GM18508 (cell line): Measurements from ENCODE around the gene STOML2.

ENCODE experiments used
- ATAC-seq: cut with Tn5 transposase; IDR thresholded peaks from one replicate; pipeline ENCODE4 v1.9.1; 2021; ENCODE audit warnings: moderate number of reproducible peaks; ENCODE audit not compliant: insufficient read depth, unreplicated experiment

Gene STOML2

DNA sequence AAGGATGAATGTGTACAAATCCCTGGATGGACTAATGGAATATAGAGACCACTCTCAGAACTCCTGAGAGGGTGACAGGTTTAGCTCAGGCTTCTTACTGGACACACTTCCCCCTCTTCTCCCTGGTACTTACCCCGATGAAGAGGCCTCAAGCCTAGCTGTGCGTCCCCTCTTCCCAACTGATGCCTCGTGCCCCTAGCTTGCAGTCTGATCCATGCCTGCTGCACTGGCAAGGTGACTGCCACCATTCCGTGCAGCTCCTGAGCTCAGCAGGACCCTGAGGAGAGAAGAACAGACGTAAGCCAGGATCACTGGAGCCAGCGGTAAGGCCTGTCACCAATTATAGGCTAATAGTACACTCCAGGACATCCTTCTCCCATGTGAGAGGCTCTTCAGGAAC is 5.5 kb upstream of the STOML2 start:
- no peak for ATAC-seq

DNA sequence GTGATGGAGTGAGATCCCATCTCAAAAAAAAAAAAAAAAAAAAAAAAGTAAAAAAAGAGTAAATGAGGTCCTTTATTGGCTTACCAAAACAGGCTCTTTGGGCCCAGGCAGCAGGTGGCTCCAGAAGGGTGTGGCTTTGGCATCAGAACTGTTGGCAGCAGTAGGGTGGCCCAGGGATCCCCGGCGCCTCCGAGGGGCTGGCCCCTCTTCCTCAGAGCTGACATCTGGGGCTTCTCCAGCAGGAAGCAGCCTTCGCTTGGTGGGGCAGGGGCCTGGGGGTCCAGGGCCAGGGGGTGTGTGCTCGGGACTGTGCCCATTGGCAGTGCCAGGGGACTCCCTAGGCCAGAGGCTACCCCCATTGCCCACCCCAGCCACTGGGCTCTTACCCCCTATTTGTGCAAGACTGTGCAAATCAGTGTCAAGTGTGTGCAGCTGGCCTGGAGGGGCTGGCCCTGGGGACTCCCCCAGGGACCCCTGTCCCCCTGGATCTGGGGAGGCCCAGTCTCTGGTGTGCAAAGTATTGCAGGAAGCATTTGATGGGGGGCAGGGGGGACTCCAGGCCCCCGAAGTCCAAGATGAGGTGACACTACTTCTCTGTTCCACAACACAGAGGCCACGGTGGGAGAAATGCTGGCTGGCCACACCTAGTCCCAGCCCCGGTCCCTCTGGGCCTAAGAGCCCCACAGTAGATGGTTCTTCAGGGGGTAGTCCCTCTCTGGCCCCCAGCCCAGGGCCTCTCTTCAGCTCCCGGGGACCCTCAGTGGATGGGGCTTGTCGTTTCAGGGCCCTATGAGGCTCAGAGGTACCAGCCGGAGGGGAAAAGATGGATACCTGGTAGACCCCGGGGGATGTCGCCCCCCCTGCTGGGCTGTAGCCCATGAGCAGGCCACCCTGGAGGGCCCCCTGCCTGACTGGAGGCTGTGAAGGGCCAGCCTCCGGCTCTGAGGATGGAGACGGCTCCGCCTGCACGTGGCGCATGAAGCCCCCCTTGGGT is 4.7 kb upstream of the STOML2 start:
- no peak for ATAC-seq

GRCh38 chr9:35106343-35106730 is 3.4 kb upstream of the STOML2 start:
- ATAC-seq = no peak

- no peak for ATAC-seq
Observed at GRCh38 chr9:35105571-35106342, 2.8 kb upstream of the STOML2 start.

- ATAC-seq = no peak
Observed at GRCh38 chr9:35105126-35105525, 2.2 kb upstream of the STOML2 start.

DNA sequence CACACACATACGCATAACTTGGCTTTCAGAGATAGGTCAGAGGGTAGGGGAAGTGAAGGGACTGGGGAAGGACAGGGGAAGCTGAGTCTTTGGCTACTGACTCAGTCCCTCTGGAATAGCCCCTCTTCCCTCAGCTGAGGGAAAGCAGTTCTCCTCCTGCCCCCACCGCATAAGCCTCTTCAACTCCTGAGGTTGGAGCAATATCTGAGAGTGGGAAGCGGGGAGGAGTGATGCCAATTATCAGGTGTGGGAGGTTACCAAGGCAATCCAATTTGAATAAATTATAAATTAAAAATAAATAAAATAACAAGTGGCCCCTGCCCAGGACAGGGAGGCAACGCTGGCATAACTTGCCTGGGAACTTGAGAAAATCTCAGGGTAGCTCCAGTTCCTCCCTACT is 1.7 kb upstream of the STOML2 start:
- no peak for ATAC-seq

DNA sequence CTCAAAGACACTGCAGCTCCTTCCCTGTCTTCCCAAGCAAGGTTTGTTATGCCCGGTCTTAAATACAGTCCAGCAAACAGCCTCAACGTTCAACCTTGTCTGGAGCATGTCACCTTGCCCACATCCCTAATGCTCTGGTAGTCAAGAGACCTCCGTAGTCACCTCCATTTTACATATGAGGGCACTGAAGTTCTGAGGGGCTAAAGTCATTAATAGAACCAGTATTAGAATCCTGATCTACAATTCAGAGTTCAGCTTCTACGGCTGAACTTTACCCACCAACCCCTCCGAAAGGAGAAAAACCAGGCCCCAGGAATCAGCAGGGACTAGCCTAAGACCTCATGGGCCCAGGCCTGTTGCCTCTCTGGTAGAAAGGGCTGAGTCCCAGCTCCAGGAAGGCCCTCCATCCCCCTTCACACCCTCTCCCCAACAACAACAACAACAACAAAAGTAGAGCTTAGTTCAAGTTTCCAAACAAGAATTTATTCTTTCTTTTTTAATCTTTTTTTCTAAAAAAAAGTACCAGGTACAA is 795 bp upstream of the STOML2 start:
- no peak for ATAC-seq

DNA sequence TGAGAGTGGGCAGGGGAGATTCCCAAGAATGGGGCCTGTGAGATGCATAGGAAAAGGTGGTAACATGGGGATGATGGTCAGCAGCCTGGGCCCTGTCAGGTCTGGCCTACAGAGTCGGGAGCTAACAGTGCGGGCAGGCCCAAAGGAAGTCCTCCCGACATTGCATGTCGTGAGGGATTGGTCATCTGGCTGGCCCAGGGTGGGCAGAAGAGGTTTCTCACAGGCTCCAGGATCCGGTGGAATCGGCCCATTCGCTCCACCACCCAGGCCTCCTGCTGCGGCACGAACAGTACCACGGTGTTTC is 514 bp downstream of the STOML2 start:
- ATAC-seq = no peak

DNA sequence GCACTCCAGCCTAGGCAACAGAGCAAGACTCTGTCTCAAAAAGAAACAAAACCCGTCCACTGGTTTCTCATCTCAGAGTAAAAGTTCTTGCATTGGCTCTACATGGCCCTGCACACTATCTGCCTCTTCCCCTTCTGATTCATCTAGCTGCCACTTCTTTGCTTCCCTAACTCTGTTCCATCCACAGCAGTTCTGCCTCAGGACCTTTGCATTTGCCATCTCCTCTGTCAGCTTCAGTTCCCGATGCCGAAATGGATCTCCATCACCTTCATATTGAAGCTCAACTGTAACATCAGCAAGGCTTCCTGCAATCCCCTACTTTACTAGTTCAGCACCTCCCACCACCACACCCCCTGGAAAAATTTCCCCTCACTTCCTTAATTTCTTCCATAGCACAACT is 5.4 kb downstream of the STOML2 start:
- ATAC-seq = no peak

GRCh38 chr9:35096035-35096849 is 6.7 kb downstream of the STOML2 start, which contains the start of gene PIGO:
PIGO (minus strand) TSS chr9:35096591; CDS start chr9:35095565, 1,026 bp downstream.
- no peak for ATAC-seq

DNA sequence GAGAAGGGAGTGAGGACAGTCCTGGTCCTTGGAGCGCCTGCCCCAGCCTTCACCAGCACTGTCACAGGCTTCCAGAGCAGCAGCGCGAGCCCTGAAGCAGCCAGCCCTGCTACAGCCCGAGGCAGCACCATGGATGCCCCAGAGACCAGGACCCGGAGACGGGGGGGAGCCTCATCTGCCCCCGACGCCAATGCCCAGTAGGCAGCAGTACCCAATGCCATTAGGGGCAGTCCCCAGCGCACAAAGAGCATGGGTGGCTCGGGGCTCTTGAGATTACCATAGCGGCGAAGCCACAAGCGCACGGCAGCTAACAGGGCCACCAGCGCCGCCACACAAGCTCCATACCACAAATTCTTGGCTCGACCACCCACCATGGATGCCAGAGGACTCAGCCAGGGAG is 11.4 kb downstream of the STOML2 start:
- ATAC-seq = no peak

- no peak for ATAC-seq
Observed at GRCh38 chr9:35089434-35089833, 13.5 kb downstream of the STOML2 start.

DNA sequence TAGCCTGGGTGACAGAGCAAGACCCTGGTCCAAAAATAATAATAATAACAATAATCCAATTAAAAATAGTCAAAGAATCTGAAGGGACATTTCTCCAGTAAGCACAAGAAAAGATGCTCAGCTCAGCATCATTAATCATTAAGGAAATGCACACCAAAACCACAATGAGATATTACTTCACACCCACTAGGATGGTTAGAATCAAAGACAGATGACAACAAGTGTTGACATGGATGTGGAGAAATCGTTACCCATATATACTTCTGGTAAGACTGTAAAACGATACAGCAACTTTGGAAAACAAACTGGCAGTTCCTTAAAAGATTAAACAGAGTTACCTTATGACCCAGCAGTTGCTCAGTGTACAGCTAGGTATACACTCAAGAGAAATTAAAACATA is 17.9 kb downstream of the STOML2 start:
- no peak for ATAC-seq

DNA sequence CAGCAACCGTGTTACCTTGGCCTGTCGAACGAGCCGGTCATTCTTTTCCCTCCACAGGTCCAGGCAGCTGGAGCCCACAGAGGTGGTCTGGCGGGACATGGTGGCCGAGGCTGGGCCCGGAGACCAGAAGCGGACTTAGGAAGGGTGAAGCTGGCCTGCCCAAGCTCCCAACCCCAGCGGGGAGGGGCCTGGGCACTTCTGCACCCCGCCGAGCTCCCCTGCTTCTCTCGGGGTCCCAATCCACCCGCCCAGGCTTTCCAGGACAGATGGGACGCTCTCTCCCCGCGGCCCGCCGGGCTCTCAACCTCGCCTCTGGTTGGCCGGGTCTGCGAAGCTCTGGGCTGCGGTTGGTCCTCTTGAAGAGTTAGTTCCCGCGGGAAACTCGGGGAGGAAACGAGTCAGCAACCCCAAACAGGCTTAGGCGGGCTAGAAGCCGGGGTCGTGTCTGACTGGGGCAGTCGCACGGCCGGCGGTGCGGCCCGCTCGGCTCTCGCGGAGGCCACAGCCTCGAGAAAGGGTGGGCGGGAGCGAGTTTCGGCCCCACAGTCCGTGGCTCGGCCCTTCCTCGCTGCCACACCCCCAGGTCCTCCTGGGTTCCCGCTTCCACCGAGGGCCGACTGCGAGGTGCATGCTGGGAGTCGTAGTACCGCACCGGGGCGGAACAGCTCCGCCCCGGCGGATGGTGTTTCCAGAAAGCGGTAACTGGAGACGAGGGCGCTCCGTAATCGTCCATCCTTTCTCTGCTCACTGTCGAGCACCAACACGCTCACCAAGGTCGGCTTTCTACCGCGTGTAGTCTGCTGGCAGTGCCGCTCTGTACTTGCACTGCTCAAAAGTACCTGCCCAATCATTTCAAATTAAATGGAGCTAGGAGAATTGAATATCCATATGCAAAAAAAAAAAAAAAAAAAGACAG is 23.2 kb downstream of the STOML2 start, which contains the start of gene FANCG:
Gene FANCG, minus strand, starts transcription at position 517 of the 916 bp plus-strand sequence. Its CDS starts 418 bp downstream, at position 99.
- peak; percentile 45 for ATAC-seq

- ATAC-seq = no peak
Observed at GRCh38 chr9:35079041-35079425, 23.9 kb downstream of the STOML2 start.

DNA sequence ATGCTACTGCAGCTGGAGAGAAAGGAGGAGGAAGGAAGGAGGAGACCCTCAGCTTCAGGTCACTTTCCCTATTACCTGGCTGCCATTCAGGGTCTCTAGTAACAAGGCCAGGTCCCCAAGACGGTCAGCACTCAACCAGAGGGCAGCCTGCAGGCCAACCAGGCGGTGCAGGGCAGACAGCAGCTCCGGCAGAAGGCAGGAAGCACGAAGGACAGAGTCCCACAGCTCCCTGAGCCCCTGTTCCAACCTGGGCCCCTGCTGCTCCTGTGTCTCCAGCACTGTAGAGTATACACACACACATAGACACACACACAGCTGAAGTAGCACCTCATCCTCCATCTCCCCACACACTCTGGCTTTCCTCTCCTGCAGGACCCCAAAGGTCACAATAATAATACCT is 24.9 kb downstream of the STOML2 start:
- no peak for ATAC-seq

GRCh38 chr9:35076848-35077247 is 26.1 kb downstream of the STOML2 start:
- ATAC-seq = no peak

DNA sequence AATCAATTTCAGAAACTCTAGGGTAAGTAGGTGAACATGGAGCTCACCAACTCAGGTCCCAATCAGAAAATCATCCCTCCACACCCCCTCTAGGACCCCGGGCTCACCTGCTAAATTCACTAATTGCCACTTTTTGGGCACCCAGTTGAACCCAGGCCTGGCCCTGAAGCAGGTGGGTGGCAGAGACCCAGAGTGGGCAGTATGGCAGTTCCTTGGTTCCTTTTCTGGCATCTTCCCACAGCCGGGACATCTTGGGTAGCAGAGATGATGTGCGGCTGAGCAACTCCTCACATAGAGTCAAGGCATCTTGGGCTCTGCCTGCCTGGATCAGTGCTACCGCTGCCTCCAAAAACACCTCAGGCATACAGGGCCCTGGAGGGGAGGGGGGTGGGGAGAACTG is 27.6 kb downstream of the STOML2 start:
- no peak for ATAC-seq

GRCh38 chr9:35074791-35075190 is 28.1 kb downstream of the STOML2 start:
- ATAC-seq = no peak
